Ovary (tissue), 9 donors: Measurements from ENCODE around the gene PDE7B. TPM values are rescaled to one million over a fixed set of nuclear protein-coding genes. Genes with fewer than 3 reads are reported as not detected.
A peak's percentile ranks its signal among the peaks of the same experiment; 100 is the strongest.

Experiments used
- DNase-seq, 5 donors: peaks; one replicate each; pipeline ENCODE4 v3.0.0-alpha.2; 2019 to 2020
- H3K27ac ChIP-seq, 2 donors: fragments of 200-600 bp; one replicate each; pipeline versions ENCODE4 v1.5.1 to v1.8.0; 2019 to 2022
- H3K27me3 ChIP-seq: fragments of 200-600 bp; one replicate; pipeline ENCODE4 v1.8.0; 2022
- H3K36me3 ChIP-seq: fragments of 200-600 bp; sonication (generic); one replicate; pipeline ENCODE4 v1.5.1; 2019
- H3K4me1 ChIP-seq: one replicate; pipeline ENCODE4 v1.8.1; 2013; ENCODE audit warnings: mild to moderate bottlenecking, moderate library complexity; ENCODE audit not compliant: insufficient read depth
- H3K4me3 ChIP-seq: fragments of 200-600 bp; sonication (generic); one replicate; pipeline ENCODE4 v1.5.1; 2017
- H3K9me3 ChIP-seq, 2 donors: fragments of 200-600 bp in 1 of 2; sonication (generic) in 1 of 2; one replicate each; pipeline versions ENCODE4 v1.5.1 to v1.8.1; 2013 to 2019; ENCODE audit warnings: mild to moderate bottlenecking in 1 of 2, moderate library complexity in 1 of 2
- EP300 ChIP-seq: sonication (generic); formaldehyde crosslinking; IDR thresholded peaks from one replicate; pipeline ENCODE4 v1.6.1; 2017; ENCODE audit warnings: antibody characterized with exemption
- POLR2A ChIP-seq: fragments of 450-650 bp; IDR thresholded peaks from one replicate; pipeline ENCODE4 v1.6.1; 2017; ENCODE audit warnings: antibody characterized with exemption, mild to moderate bottlenecking, moderate library complexity
- WGBS, 3 donors: extraction: QIAGEN DNeasy Blood & Tissue Kit in 1 of 3; methylation state at CpG; one replicate each; pipeline versions ENCODE4 v1.1.5 to v1.1.7; 2013 to 2017; 5-methylcytosine and 5-hydroxymethylcytosine counted together
- intact Hi-C, 4 donors: fragments of 100-400 bp; cut with DNase I; formaldehyde crosslinking; loops; one replicate each; pipeline versions ENCODE4 v1.11.0 to v1.15.1; 2022 to 2023
- polyA plus RNA-seq, 2 donors: library from polyadenylated mRNA; stranded (reverse); fragments of 200-250 nt in 1 of 2; fragments of 350-450 nt in 1 of 2; fragmentation: Illumina TruSeq in 1 of 2; extraction: RNeasy Lipid Tissue Mini Kit (QIAGEN cat#74804) in 1 of 2; gene quantifications; one replicate each; pipeline ENCODE4 v1.2.3, GENCODE V29; 2013 to 2014
- total RNA-seq, 7 donors: library from RNA; depleted of rRNA in 2 of 7; stranded (reverse); fragments of >200 nt in 2 of 7; fragmentation: NEBNext Ultra II Directional in 3 of 7; extraction: Animal tissue kit (Norgen Biotek cat#: 25700) in 3 of 7; gene quantifications; one replicate each; pipeline versions ENCODE4 v1.1.0 to v1.2.4, GENCODE V29; 2016 to 2023
- TF ChIP-seq, protein P1 (sequence below), 3 donors: fragments of 450-650 bp in 2 of 3; fragments of 200-600 bp in 1 of 3; IDR thresholded peaks; one replicate each; pipeline versions ENCODE4 v1.5.1 to v1.8.0; 2016 to 2022; ENCODE audit warnings: antibody characterized with exemption in 3 of 3, mild to moderate bottlenecking in 1 of 3
- donor health status: DM: no; HTN: no; CAD: no; lungs with moderate emphysema.
- donor health status: DM: no; HTN: no; CAD: no.
- donor health status: Bipolar disorder and iron deficiency.
- donor health status: DM: yes; HTN: yes; CAD: no.
- donor health status: DM: no; HTN: no; CAD: no.
- donor health status: DM: yes; HTN: yes; CAD: no.

Gene PDE7B
- total and polyA plus RNA-seq, 9 donors, result 11.6 to 62.7 (median 21.6) TPM

GRCh38 chr6:135871296-135871695 is 19.8 kb downstream of the PDE7B start:
- H3K4me3 ChIP-seq, result no peak overlapping the region
- H3K9me3 ChIP-seq, result no peaks in the 10 kb centered on the region
- peaks cover 9% of the 10 kb centered on the region for H3K4me1 ChIP-seq
- no peak overlapping the region for H3K27ac ChIP-seq
- DNase-seq, result no peak
- TF ChIP-seq EP300, result no peak
- H3K27me3 ChIP-seq, result no peaks in the 10 kb centered on the region
- WGBS, 3 donors, result 84 to 95% (median 92%) methylated on average over 1 of the region's 1 CpG
- intact Hi-C loops, result no loop called here
- no peaks in the 10 kb centered on the region for H3K36me3 ChIP-seq

- H3K4me3 ChIP-seq, result no peak overlapping the region
- H3K4me1 ChIP-seq, result peaks cover 9% of the 10 kb centered on the region
- WGBS, 3 donors, result 15 to 29% (median 24%) methylated on average over 1 of the region's 1 CpG
- intact Hi-C loops, result no loop called here
- H3K36me3 ChIP-seq, result no peaks in the 10 kb centered on the region
- H3K27me3 ChIP-seq, result no peaks in the 10 kb centered on the region
- no peaks in the 10 kb centered on the region for H3K9me3 ChIP-seq
- no peak for TF ChIP-seq POLR2A
- TF ChIP-seq EP300, result no peak
- TF ChIP-seq, protein P1, sequence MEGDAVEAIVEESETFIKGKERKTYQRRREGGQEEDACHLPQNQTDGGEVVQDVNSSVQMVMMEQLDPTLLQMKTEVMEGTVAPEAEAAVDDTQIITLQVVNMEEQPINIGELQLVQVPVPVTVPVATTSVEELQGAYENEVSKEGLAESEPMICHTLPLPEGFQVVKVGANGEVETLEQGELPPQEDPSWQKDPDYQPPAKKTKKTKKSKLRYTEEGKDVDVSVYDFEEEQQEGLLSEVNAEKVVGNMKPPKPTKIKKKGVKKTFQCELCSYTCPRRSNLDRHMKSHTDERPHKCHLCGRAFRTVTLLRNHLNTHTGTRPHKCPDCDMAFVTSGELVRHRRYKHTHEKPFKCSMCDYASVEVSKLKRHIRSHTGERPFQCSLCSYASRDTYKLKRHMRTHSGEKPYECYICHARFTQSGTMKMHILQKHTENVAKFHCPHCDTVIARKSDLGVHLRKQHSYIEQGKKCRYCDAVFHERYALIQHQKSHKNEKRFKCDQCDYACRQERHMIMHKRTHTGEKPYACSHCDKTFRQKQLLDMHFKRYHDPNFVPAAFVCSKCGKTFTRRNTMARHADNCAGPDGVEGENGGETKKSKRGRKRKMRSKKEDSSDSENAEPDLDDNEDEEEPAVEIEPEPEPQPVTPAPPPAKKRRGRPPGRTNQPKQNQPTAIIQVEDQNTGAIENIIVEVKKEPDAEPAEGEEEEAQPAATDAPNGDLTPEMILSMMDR (IDR thresholded peaks at IDR 0.05), result no peak
- H3K27ac ChIP-seq, result no peak overlapping the region
- no peak for DNase-seq
These were observed 20.4 kb downstream of the PDE7B start for GRCh38 chr6:135871878-135872277.

- H3K4me1 ChIP-seq, result peaks cover 8% of the 10 kb centered on the region
- no peaks in the 10 kb centered on the region for H3K36me3 ChIP-seq
- H3K27me3 ChIP-seq, result no peaks in the 10 kb centered on the region
- H3K9me3 ChIP-seq, result no peaks in the 10 kb centered on the region
- H3K27ac ChIP-seq, result peak overlapping the region in 1 of 2 donors; percentile 49
- 13 to 34% (median 13%) methylated on average over 2 of the region's 2 CpGs for WGBS, 3 donors
- no peak for DNase-seq
- intact Hi-C loops, result no loop called here
- H3K4me3 ChIP-seq, result no peak overlapping the region
- TF ChIP-seq, protein P1 (IDR thresholded peaks at IDR 0.05), result no peak
These were observed 23.9 kb downstream of the PDE7B start for GRCh38 chr6:135875446-135875845.

- intact Hi-C loops, result no loop called here
- Histone ChIP-seq H3K36me3 (no peaks in the 10 kb centered on the region), H3K4me1 (peaks cover 12% of the 10 kb centered on the region), H3K27me3 (no peaks in the 10 kb centered on the region), H3K27ac (peak overlapping the region in 1 of 2 donors; percentile 49), H3K4me3 (no peak overlapping the region), H3K9me3 (no peaks in the 10 kb centered on the region)
- DNase-seq, result no peak
- whole genome bisulfite sequencing, 3 donors, result 79 to 88% (median 85%) methylated on average over 4 of the region's 4 CpGs
- TF ChIP-seq, protein P1 (IDR thresholded peaks at IDR 0.05), result no peak
These were observed 24.6 kb downstream of the PDE7B start for GRCh38 chr6:135876058-135876457.

DNA sequence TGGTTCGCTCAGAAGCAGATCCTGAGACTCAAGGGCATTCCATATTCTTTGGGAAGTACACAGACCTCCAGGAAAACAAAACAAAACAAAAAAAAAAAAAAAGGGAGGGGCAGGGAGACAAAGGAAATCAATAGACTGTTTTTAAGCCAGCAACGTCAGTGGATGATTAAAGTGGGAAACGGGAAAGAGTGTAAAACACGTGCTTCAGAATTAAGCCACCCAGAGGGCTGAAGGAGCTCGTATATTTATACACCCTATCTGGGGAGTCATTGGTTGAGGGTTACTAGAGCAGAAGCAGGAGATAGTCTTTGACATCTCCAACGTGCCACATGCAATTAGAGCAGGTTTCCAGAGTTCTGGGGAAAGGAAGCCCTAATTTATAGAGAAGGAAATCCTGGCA is 26.2 kb downstream of the PDE7B start:
- peaks cover 12% of the 10 kb centered on the region for H3K4me1 ChIP-seq
- intact Hi-C loops, result no loop called here
- no peak overlapping the region for H3K27ac ChIP-seq
- no peaks in the 10 kb centered on the region for H3K27me3 ChIP-seq
- H3K4me3 ChIP-seq, result no peak overlapping the region
- H3K36me3 ChIP-seq, result no peaks in the 10 kb centered on the region
- 42 to 72% (median 67%) methylated on average over 6 of the region's 6 CpGs for WGBS, 3 donors
- no peaks in the 10 kb centered on the region for H3K9me3 ChIP-seq
- DNase-seq, result no peak
- TF ChIP-seq POLR2A, result no peak
- no peak for TF ChIP-seq EP300
- TF ChIP-seq, protein P1 (IDR thresholded peaks at IDR 0.05), result no peak
